ENCODE measurements around the gene ABLIM3. TPM values are rescaled to one million over a fixed set of nuclear protein-coding genes. Genes with fewer than 3 reads are reported as not detected.

Gene ABLIM3
- 10 to 100 TPM; 14.8 to 50.7 (median 25.4) TPM for total RNA-seq

- ATAC-seq, result peak; percentile 86
- Histone ChIP-seq H3K9me3 (no peaks in the 10 kb centered on the region), H3K4me1 (peaks cover 0 to 41% (median 20%) of the 10 kb centered on the region in 3 donors), H3K36me3 (no peaks in the 10 kb centered on the region), H3K27me3 (no peaks in the 10 kb centered on the region), H3K4me3 (peak within 1 kb of the TSS; percentile 46 to 78), H3K27ac (peak within 1 kb of the TSS; percentile 21 to 89 (median 82))
- 71% methylated on average over 1 of the region's 54 CpGs; no CpG with 5 or more reads in 1 of the 2 donors for WGBS, 2 donors (ENCODE audit: low coverage in 1 of 2)
- TF ChIP-seq POLR2A (IDR thresholded peaks at IDR 0.05) (peak in 1 of 2 donors; percentile 5), EP300 (IDR thresholded peaks at IDR 0.05) (no peak), POLR2AphosphoS5 (IDR thresholded peaks at IDR 0.05) (no peak), CTCF (IDR thresholded peaks at IDR 0.05) (peak; percentile 85 to 94 (median 88))
Observed at GRCh38 chr5:149141224-149141956, at the start of gene ABLIM3. Gene ABLIM3, plus strand, starts transcription at chr5:149141493. Its CDS starts 603 bp downstream, at chr5:149142096.

DNA sequence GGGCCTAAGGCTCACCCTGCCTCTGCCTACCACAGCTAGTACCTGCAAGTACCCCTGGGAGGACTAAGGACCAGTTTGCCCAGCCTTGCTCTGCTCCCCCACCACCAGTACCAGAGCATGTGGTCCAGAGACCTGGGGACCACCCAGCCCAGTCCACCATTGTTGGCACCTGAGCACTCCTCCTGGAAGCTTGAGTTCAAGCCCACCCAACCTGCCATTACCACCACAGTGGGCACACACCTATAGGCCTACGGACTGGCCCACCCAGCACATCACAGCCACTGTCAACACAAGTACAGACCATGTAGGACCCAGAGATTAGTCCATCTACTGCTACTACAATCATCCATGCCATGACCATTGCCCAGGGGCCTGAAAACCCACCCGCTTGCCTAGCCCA, 47.7 kb upstream of the ABLIM3 start:
- Histone ChIP-seq H3K27ac (no peak overlapping the region), H3K27me3 (no peaks in the 10 kb centered on the region), H3K9me3 (peaks cover 0 to 36% (median 0%) of the 10 kb centered on the region in 3 donors), H3K36me3 (no peaks in the 10 kb centered on the region), H3K4me3 (no peak overlapping the region), H3K4me1 (no peaks in the 10 kb centered on the region)
- 0% methylated on average over 1 of the region's 2 CpGs; no CpG with 5 or more reads in 1 of the 2 donors for WGBS, 2 donors (ENCODE audit: low coverage in 1 of 2)
- TF ChIP-seq POLR2AphosphoS5 (IDR thresholded peaks at IDR 0.05) (no peak), EP300 (IDR thresholded peaks at IDR 0.05) (no peak), CTCF (IDR thresholded peaks at IDR 0.05) (no peak), POLR2A (IDR thresholded peaks at IDR 0.05) (no peak)
- ATAC-seq, result peak; percentile 17

GRCh38 chr5:149094996-149095395, 46.3 kb upstream of the ABLIM3 start:
- Histone ChIP-seq H3K36me3 (no peaks in the 10 kb centered on the region), H3K9me3 (peaks cover 0 to 48% (median 3%) of the 10 kb centered on the region in 3 donors)
- WGBS, 2 donors (ENCODE audit: low coverage in 1 of 2), result 100% methylated on average over 1 of the region's 2 CpGs

DNA sequence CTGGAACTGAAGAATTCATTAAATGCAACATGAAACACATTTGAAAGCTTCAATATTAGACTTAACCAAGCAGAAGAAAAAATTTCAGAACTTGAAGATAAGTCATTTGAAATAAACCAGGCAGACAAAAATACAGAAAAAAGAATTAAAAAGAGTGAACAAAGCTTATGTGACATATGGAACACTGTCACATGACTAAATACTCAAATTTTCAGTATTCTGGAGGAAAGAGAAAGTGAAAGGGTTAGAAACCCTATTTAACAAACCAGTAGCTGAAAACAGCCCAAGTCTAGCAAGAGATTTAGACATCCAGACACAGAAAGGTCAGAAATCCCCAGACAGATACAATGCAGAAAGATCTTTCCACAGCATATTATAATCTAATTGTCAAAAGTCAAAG, 41.4 kb upstream of the ABLIM3 start:
- no peaks in the 10 kb centered on the region for H3K4me1 ChIP-seq
- no peak overlapping the region for H3K27ac ChIP-seq
- no peaks in the 10 kb centered on the region for H3K27me3 ChIP-seq
- H3K9me3 ChIP-seq, result peaks cover 0 to 57% (median 4%) of the 10 kb centered on the region in 3 donors
- no peak overlapping the region for H3K4me3 ChIP-seq
- no peak for ATAC-seq
- TF ChIP-seq CTCF (IDR thresholded peaks at IDR 0.05) (no peak), POLR2AphosphoS5 (IDR thresholded peaks at IDR 0.05) (no peak), EP300 (IDR thresholded peaks at IDR 0.05) (no peak), POLR2A (IDR thresholded peaks at IDR 0.05) (no peak)
- H3K36me3 ChIP-seq, result no peaks in the 10 kb centered on the region

More at GRCh38 chr5:149094996-149095395, 46.3 kb upstream of the ABLIM3 start:
- Histone ChIP-seq H3K4me1 (no peaks in the 10 kb centered on the region), H3K27me3 (no peaks in the 10 kb centered on the region), H3K4me3 (no peak overlapping the region), H3K27ac (no peak overlapping the region)
- no peak for ATAC-seq
- TF ChIP-seq CTCF (IDR thresholded peaks at IDR 0.05) (no peak), POLR2AphosphoS5 (IDR thresholded peaks at IDR 0.05) (no peak), EP300 (IDR thresholded peaks at IDR 0.05) (no peak), POLR2A (IDR thresholded peaks at IDR 0.05) (no peak)

DNA sequence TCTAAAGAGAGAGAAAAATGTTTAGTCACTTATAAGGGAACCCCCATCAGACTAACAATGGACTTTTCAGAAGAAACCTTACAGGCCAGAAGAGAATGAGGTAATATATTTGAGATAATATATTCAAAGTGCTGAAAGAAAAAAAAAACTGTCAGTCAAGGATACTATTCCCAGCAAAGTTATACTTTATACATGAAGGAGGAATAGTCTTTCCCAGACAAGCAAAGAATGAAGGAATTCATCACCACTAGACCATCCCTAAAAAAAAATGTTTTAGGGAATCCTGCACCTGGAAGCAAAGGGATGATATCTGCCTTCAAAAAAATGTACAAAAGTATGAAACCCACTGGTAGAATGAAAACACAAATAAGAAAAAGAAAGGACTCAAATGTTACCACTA, 41.0 kb upstream of the ABLIM3 start:
- TF ChIP-seq POLR2A (IDR thresholded peaks at IDR 0.05), result no peak
- no peak for TF ChIP-seq EP300 (IDR thresholded peaks at IDR 0.05)
- TF ChIP-seq POLR2AphosphoS5 (IDR thresholded peaks at IDR 0.05), result no peak
- no peak for TF ChIP-seq CTCF (IDR thresholded peaks at IDR 0.05)
- no peak for ATAC-seq
- Histone ChIP-seq H3K27me3 (no peaks in the 10 kb centered on the region), H3K27ac (no peak overlapping the region), H3K4me3 (no peak overlapping the region), H3K9me3 (peaks cover 0 to 53% (median 4%) of the 10 kb centered on the region in 3 donors), H3K36me3 (no peaks in the 10 kb centered on the region), H3K4me1 (no peaks in the 10 kb centered on the region)

Measured in gastroesophageal sphincter (tissue), 4 donors.